ENCODE measurements around the gene CEL. TPM values are rescaled to one million over a fixed set of nuclear protein-coding genes. Genes with fewer than 3 reads are reported as not detected.

Gene CEL
- total and polyA plus RNA-seq, 2 experiments from 2014 or later, result 0.27 to 2.3 TPM

DNA sequence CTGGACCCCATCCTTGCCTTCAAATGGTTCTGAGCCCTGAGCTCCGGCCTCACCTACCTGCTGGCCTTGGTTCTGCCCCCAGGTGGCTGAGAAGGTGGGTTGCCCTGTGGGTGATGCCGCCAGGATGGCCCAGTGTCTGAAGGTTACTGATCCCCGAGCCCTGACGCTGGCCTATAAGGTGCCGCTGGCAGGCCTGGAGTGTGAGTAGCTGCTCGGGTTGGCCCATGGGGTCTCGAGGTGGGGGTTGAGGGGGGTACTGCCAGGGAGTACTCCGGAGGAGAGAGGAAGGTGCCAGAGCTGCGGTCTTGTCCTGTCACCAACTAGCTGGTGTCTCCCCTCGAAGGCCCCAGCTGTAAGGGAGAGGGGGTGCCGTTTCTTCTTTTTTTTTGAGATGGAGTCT, 5.2 kb downstream of the CEL start:
- Histone ChIP-seq H4K20me1 (replicated peaks; ENCODE audit: insufficient read depth) (no peaks in the 10 kb centered on the region), H2AFZ (no peak overlapping the region), H3K4me1 (ENCODE audit: insufficient read depth) (no peaks in the 10 kb centered on the region), H3K4me2 (no peak overlapping the region), H3K27ac (ENCODE audit: low read depth) (no peak overlapping the region), H3K4me3 (no peak overlapping the region), H3K9me2 (ENCODE audit: insufficient read depth) (no peaks in the 10 kb centered on the region), H3K27me3 (ENCODE audit: insufficient read depth) (no peaks in the 10 kb centered on the region), H3K36me3 (ENCODE audit: insufficient read depth) (no peaks in the 10 kb centered on the region), H3F3A (replicated peaks; ENCODE audit: low read depth) (no peaks in the 10 kb centered on the region), H3K79me2 (replicated peaks; ENCODE audit: insufficient read depth) (no peaks in the 10 kb centered on the region)
- Mint-ChIP-seq H3K4me3 (no peak overlapping the region), H3K27me3 (ENCODE audit: insufficient read depth, low read depth, poor library complexity) (peaks cover 5% of the 10 kb centered on the region), H3K9me3 (no peaks in the 10 kb centered on the region), H3K4me1 (peaks cover 2% of the 10 kb centered on the region), H3K36me3 (ENCODE audit: low read depth) (peaks cover 9% of the 10 kb centered on the region), H3K27ac (no peak overlapping the region; the same call in none of the 2 replicates)
- DNase-seq (ENCODE audit: low spot score), result no peak
- ATAC-seq, result peak; percentile 17; the same call in 1 of the 3 replicates
- TF ChIP-seq STAT1 (IDR thresholded peaks at IDR 0.05; ENCODE audit: unreplicated experiment) (no peak), POLR2AphosphoS5 (IDR thresholded peaks at IDR 0.05; ENCODE audit: low read depth) (no peak), ZNF331 (CRISPR knock-in tag; IDR thresholded peaks at IDR 0.05; ENCODE audit: low read depth) (no peak), CTCF (conservative IDR thresholded peaks at IDR 0.05; ENCODE audit: low read depth in 2 of 2) (peak in 1 of 2 experiments; percentile 25; a peak in 1 of 4 replicates), EZH2 (IDR thresholded peaks at IDR 0.05; ENCODE audit: low read depth, unreplicated experiment) (no peak)

- no peak overlapping the region for H3K4me3 Mint-ChIP-seq
- Histone ChIP-seq H3K9me2 (ENCODE audit: insufficient read depth) (no peaks in the 10 kb centered on the region), H3K4me2 (no peak overlapping the region), H3K27ac (ENCODE audit: low read depth) (no peak overlapping the region), H3K79me2 (replicated peaks; ENCODE audit: insufficient read depth) (no peaks in the 10 kb centered on the region), H2AFZ (no peak overlapping the region), H3K27me3 (ENCODE audit: insufficient read depth) (no peaks in the 10 kb centered on the region), H3K4me1 (ENCODE audit: insufficient read depth) (no peaks in the 10 kb centered on the region), H3K4me3 (no peak overlapping the region), H4K20me1 (replicated peaks; ENCODE audit: insufficient read depth) (no peaks in the 10 kb centered on the region), H3K36me3 (ENCODE audit: insufficient read depth) (no peaks in the 10 kb centered on the region), H3F3A (replicated peaks; ENCODE audit: low read depth) (no peaks in the 10 kb centered on the region)
- peaks cover 9% of the 10 kb centered on the region for H3K36me3 Mint-ChIP-seq (ENCODE audit: low read depth)
- DNase-seq (ENCODE audit: low spot score) (no peak), ATAC-seq (no peak)
- H3K4me1 Mint-ChIP-seq, result no peaks in the 10 kb centered on the region
- H3K27me3 Mint-ChIP-seq (ENCODE audit: insufficient read depth, low read depth, poor library complexity), result peaks cover 8% of the 10 kb centered on the region
- H3K27ac Mint-ChIP-seq, result no peak overlapping the region
- H3K9me3 Mint-ChIP-seq, result no peaks in the 10 kb centered on the region
- no peak for TF ChIP-seq ZNF331 (CRISPR knock-in tag; IDR thresholded peaks at IDR 0.05; ENCODE audit: low read depth)
- TF ChIP-seq JUNB (IDR thresholded peaks at IDR 0.05; ENCODE audit: unreplicated experiment), result no peak
- no peak for TF ChIP-seq NANOG (IDR thresholded peaks at IDR 0.05; ENCODE audit: borderline replicate concordance)
- TF ChIP-seq CTCF (conservative IDR thresholded peaks at IDR 0.05; ENCODE audit: low read depth in 2 of 2), result no peak
- no peak for TF ChIP-seq CREB1 (CRISPR knock-in tag; IDR thresholded peaks at IDR 0.05; ENCODE audit: low read depth)
- TF ChIP-seq ZNF114 (CRISPR knock-in tag; IDR thresholded peaks at IDR 0.05), result no peak
- no peak for TF ChIP-seq STAT1 (IDR thresholded peaks at IDR 0.05; ENCODE audit: unreplicated experiment)
- TF ChIP-seq POLR2AphosphoS5 (IDR thresholded peaks at IDR 0.05; ENCODE audit: low read depth), result no peak
- TF ChIP-seq, protein P1, sequence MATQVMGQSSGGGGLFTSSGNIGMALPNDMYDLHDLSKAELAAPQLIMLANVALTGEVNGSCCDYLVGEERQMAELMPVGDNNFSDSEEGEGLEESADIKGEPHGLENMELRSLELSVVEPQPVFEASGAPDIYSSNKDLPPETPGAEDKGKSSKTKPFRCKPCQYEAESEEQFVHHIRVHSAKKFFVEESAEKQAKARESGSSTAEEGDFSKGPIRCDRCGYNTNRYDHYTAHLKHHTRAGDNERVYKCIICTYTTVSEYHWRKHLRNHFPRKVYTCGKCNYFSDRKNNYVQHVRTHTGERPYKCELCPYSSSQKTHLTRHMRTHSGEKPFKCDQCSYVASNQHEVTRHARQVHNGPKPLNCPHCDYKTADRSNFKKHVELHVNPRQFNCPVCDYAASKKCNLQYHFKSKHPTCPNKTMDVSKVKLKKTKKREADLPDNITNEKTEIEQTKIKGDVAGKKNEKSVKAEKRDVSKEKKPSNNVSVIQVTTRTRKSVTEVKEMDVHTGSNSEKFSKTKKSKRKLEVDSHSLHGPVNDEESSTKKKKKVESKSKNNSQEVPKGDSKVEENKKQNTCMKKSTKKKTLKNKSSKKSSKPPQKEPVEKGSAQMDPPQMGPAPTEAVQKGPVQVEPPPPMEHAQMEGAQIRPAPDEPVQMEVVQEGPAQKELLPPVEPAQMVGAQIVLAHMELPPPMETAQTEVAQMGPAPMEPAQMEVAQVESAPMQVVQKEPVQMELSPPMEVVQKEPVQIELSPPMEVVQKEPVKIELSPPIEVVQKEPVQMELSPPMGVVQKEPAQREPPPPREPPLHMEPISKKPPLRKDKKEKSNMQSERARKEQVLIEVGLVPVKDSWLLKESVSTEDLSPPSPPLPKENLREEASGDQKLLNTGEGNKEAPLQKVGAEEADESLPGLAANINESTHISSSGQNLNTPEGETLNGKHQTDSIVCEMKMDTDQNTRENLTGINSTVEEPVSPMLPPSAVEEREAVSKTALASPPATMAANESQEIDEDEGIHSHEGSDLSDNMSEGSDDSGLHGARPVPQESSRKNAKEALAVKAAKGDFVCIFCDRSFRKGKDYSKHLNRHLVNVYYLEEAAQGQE (IDR thresholded peaks at IDR 0.05; ENCODE audit: unreplicated experiment), result no peak
- TF ChIP-seq EZH2 (IDR thresholded peaks at IDR 0.05; ENCODE audit: low read depth, unreplicated experiment), result no peak
- no peak for TF ChIP-seq EZH2phosphoT487 (IDR thresholded peaks at IDR 0.05; ENCODE audit: unreplicated experiment)
- TF ChIP-seq, protein P2, sequence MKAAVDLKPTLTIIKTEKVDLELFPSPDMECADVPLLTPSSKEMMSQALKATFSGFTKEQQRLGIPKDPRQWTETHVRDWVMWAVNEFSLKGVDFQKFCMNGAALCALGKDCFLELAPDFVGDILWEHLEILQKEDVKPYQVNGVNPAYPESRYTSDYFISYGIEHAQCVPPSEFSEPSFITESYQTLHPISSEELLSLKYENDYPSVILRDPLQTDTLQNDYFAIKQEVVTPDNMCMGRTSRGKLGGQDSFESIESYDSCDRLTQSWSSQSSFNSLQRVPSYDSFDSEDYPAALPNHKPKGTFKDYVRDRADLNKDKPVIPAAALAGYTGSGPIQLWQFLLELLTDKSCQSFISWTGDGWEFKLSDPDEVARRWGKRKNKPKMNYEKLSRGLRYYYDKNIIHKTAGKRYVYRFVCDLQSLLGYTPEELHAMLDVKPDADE (IDR thresholded peaks at IDR 0.05), result no peak
Measured at GRCh38 chr9:133067813-133068212, 6.0 kb downstream of the CEL start.
